OCI-LY3 (cell line): Measurements from ENCODE around the gene XPA.
A peak's percentile ranks its signal among the peaks of the same experiment; 100 is the strongest.
"Not testable (repeated sequence)": the region's sequence is repeated elsewhere in the genome, so short reads cannot be mapped to it uniquely, and the experiment has no call there.

Experiments used
- H2AFZ ChIP-seq: fragments of 200-600, 300-600 bp; shearing (Covaris generic); 2 replicates; pipeline ENCODE4 v1.6.0; 2014; ENCODE audit warnings: antibody characterized with exemption, low read depth, low read length
- H3K27ac ChIP-seq: fragments of 200-600, 300-600 bp; sonication (generic); 2 replicates; pipeline ENCODE4 v1.5.1; 2014; ENCODE audit warnings: mild to moderate bottlenecking, low read length, moderate library complexity, mixed read lengths
- H3K27me3 ChIP-seq: fragments of 200-600, 300-600 bp; sonication (generic); 2 replicates; pipeline ENCODE4 v1.6.1; 2014; ENCODE audit warnings: low read depth, low read length, mixed read lengths
- H3K36me3 ChIP-seq: fragments of 200-600, 300-600 bp; sonication (generic); replicated peaks from 2 replicates; pipeline ENCODE3; 2014; ENCODE audit warnings: low read depth, low read length, mixed read lengths
- H3K4me1 ChIP-seq: fragments of 300-600, 200-600 bp; sonication (generic); 2 replicates; pipeline ENCODE4 v1.6.1; 2014; ENCODE audit warnings: low read length, mixed read lengths
- H3K4me2 ChIP-seq: fragments of 200-600, 300-600 bp; sonication (generic); 2 replicates; pipeline ENCODE4 v1.6.1; 2014; ENCODE audit warnings: low read length, mixed read lengths
- H3K4me3 ChIP-seq: fragments of 300-600, 200-600 bp; sonication (generic); 2 replicates; pipeline ENCODE4 v1.5.1; 2014; ENCODE audit warnings: antibody characterized with exemption, mild to moderate bottlenecking, low read length, moderate library complexity
- H3K79me2 ChIP-seq: fragments of 300-600, 200-600 bp; shearing (Covaris generic); 2 replicates; pipeline ENCODE4 v1.6.1; 2014; ENCODE audit warnings: mild to moderate bottlenecking, low read length, mixed read lengths
- H3K9ac ChIP-seq: fragments of 300-600, 200-600 bp; shearing (Covaris generic); 2 replicates; pipeline ENCODE4 v1.6.0; 2014; ENCODE audit warnings: mild to moderate bottlenecking, low read length, moderate library complexity
- H3K9me3 ChIP-seq: fragments of 200-600, 300-600 bp; shearing (Covaris generic); 2 replicates; pipeline ENCODE4 v1.6.1; 2014; ENCODE audit warnings: low read length, mixed read lengths; ENCODE audit not compliant: insufficient read depth
- H4K20me1 ChIP-seq: fragments of 200-600, 300-600 bp; sonication (generic); 2 replicates; pipeline ENCODE4 v1.6.1; 2016; ENCODE audit warnings: low read length, mixed read lengths; ENCODE audit not compliant: insufficient read depth
- EZH2phosphoT487 ChIP-seq: fragments of 200-600 bp; shearing (Covaris generic); IDR thresholded peaks from 2 replicates; pipeline ENCODE4 v1.6.1; 2018; ENCODE audit warnings: antibody characterized with exemption, mixed run types, low read depth
- TF ChIP-seq, protein P1 (sequence below): fragments of 200-600, 300-600 bp; sonication (generic); IDR thresholded peaks from 2 replicates; pipeline ENCODE4 v1.5.1; 2014; ENCODE audit warnings: antibody characterized with exemption, low read length, low read depth

XPA gene

DNA sequence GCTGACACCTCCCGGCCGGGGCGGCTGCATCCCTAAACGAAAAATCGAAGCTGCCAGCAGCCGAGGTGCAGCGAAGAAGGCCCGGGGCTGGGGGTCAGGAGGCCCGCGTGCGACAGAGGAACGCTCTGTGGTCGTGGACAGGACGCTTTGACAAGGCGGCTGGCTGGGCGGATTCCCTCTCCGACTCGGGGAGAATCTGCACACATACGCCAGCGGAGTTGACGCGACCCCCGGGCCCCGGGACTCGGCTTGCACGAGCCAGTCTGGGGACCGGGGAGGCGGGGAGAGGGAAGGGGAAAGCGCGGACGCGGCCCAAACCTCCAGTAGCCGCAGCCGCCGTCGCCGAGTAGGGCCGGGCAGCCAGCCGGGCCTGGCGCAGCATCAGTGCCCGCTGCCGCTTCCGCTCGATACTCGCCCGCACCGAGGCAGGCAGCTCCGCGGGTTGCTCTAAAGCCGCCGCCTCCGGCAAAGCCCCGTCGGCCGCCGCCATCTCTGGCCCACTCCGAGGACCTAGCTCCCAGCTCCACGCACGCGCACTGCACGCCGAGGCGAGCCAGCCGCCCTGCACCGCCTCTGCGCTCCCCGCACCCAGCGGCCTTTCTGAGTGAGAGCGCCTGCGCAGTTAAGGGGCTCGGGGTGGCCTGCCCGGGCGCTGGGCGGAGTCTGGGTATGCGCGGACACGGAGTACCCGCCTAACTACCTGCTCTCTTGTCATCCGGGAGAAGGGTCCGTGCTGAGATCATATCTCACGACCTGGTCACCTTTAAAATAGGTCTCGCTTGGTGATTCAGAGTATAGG is at the start of gene XPA:
XPA (minus strand) TSS at position 538 of the 799 bp plus-strand sequence; CDS start at position 490, 48 bp downstream.
- peak within 1 kb of the TSS; percentile 97 for H2AFZ ChIP-seq
- peak within 1 kb of the TSS; percentile 35 for H3K27ac ChIP-seq
- H3K9me3 ChIP-seq = no peaks in the 10 kb centered on the region
- H3K27me3 ChIP-seq = no peaks in the 10 kb centered on the region
- TF ChIP-seq, protein P1, sequence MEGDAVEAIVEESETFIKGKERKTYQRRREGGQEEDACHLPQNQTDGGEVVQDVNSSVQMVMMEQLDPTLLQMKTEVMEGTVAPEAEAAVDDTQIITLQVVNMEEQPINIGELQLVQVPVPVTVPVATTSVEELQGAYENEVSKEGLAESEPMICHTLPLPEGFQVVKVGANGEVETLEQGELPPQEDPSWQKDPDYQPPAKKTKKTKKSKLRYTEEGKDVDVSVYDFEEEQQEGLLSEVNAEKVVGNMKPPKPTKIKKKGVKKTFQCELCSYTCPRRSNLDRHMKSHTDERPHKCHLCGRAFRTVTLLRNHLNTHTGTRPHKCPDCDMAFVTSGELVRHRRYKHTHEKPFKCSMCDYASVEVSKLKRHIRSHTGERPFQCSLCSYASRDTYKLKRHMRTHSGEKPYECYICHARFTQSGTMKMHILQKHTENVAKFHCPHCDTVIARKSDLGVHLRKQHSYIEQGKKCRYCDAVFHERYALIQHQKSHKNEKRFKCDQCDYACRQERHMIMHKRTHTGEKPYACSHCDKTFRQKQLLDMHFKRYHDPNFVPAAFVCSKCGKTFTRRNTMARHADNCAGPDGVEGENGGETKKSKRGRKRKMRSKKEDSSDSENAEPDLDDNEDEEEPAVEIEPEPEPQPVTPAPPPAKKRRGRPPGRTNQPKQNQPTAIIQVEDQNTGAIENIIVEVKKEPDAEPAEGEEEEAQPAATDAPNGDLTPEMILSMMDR = no peak
- H3K4me3 ChIP-seq = peak within 1 kb of the TSS; percentile 88
- peaks cover 3% of the 10 kb centered on the region for H3K36me3 ChIP-seq
- H4K20me1 ChIP-seq = 0 out of 2 replicates have a peak, but pooled peaks cover 3% of the 10 kb centered on the region
- peaks cover 36% of the 10 kb centered on the region for H3K79me2 ChIP-seq
- H3K9ac ChIP-seq = peak within 1 kb of the TSS; percentile 75
- peak within 1 kb of the TSS; percentile 99 for H3K4me2 ChIP-seq
- peaks cover 31% of the 10 kb centered on the region for H3K4me1 ChIP-seq

DNA sequence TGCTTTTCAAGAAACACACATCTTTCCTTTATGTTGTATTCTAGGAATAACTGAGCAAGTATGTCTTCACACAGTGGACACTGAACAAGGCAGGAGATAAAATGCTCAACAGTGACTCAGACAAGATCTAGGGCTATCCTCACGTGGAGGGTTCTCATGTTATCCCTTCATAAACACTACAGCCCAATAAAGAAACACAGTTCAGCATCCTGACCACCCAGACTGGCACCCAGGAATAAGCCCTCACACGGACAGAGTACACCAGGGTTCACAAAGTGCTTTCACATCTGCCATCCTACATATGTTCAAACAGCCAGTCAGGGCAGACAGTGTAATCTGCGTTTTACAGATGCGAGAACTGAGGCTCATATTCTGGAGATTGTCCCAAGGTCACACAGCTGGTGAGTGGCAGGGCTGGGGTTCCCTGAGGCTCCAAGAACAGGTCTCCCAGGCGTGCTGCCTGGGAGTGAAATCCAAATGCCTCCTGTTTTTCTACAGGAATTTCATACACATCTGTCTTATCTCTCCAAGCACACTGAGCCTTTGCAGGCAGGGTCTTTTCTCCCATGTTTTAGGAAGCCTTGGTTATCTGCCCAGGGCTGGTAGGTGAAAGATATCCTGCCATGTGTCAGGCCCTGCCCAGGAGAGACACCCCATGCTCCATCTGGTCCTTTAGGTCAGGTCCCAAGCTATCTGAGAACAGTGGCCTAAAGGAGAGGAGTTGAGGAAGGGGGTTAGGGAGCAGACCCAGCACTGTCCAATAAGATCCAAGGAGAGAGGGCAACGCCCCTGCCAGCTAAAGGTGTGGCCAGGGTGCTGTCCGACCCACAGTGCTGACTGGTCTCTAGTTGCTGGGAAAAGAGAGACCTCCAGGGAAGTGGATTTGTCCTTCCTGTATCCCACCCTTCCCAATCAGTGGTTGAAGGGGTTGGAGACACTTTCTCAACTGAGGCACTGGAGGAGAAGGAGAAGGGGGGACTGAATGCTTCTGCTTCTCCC is 47.9 kb upstream of the XPA start:
- H3K79me2 ChIP-seq = no peaks in the 10 kb centered on the region
- H2AFZ ChIP-seq = no peak overlapping the region
- no peaks in the 10 kb centered on the region for H3K9me3 ChIP-seq
- H3K4me1 ChIP-seq = no peaks in the 10 kb centered on the region
- H4K20me1 ChIP-seq = no peaks in the 10 kb centered on the region
- H3K27ac ChIP-seq = no peak overlapping the region
- no peak for TF ChIP-seq EZH2phosphoT487
- TF ChIP-seq, protein P1 = no peak
- no peak overlapping the region for H3K4me3 ChIP-seq
- H3K36me3 ChIP-seq = no peaks in the 10 kb centered on the region
- no peak overlapping the region for H3K4me2 ChIP-seq
- peaks cover 16% of the 10 kb centered on the region for H3K27me3 ChIP-seq
- no peak overlapping the region for H3K9ac ChIP-seq

DNA sequence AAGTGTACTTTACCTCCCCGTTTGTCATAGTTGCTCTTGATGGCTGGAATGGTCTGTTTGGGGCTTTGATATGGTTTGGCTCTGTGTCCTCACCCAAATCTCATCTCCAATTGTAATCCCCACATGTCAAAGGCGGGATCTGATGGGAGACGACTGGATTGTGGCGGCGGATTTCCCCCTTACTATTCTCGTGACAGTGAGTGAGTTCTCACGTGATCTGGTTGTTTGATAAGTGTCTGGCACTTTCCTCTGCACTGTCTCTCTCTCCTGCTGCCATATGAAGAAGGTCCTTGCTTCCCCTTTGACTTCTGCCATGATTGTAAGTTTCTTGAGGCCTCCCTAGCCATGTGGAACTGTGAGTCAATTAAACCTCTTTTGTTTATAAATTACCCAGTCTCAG is 46.9 kb upstream of the XPA start:
- not testable (repeated sequence) for H3K79me2 ChIP-seq, H3K4me1 ChIP-seq, H4K20me1 ChIP-seq, H3K27ac ChIP-seq, H3K4me3 ChIP-seq, H2AFZ ChIP-seq, H3K9ac ChIP-seq, H3K4me2 ChIP-seq, H3K36me3 ChIP-seq, H3K9me3 ChIP-seq
- peaks cover 16% of the 10 kb centered on the region for H3K27me3 ChIP-seq

DNA sequence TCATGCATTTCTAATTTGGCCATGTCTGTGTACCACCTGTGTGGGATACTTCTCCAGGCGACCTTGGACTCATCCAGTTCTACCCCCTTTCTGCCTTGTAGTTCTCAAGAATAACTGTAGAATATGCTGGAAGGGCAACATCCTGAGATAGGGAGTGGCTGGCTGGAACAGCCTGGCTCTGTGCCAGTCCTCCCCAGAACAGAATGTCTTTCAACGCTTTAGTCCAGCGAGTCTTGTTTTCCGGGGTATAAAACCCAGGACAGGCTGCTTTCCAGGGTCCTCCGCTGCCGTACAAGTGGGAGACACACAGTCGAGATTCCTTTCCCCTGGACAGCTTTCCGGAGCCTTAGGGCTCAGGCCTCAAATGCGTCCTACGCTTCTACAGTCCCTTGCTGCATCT is 45.4 kb upstream of the XPA start:
- no peak for TF ChIP-seq EZH2phosphoT487
- TF ChIP-seq, protein P1 = no peak
- H2AFZ ChIP-seq = no peak overlapping the region
- no peaks in the 10 kb centered on the region for H4K20me1 ChIP-seq
- H3K9me3 ChIP-seq = no peaks in the 10 kb centered on the region
- no peaks in the 10 kb centered on the region for H3K4me1 ChIP-seq
- no peak overlapping the region for H3K27ac ChIP-seq
- H3K36me3 ChIP-seq = no peaks in the 10 kb centered on the region
- H3K79me2 ChIP-seq = no peaks in the 10 kb centered on the region
- H3K27me3 ChIP-seq = peaks cover 16% of the 10 kb centered on the region
- H3K4me3 ChIP-seq = no peak overlapping the region
- H3K9ac ChIP-seq = no peak overlapping the region
- H3K4me2 ChIP-seq = no peak overlapping the region
